ENCODE measurements around the gene SFTPA1. TPM values are rescaled to one million over a fixed set of nuclear protein-coding genes. Genes with fewer than 3 reads are reported as not detected.

Gene SFTPA1
- total and polyA plus RNA-seq, 2 experiments from 2014 or later, result not detected

- TF ChIP-seq REST (IDR thresholded peaks at IDR 0.05; ENCODE audit: unreplicated experiment) (no peak), ETS1 (IDR thresholded peaks at IDR 0.05) (no peak), POLR2AphosphoS5 (IDR thresholded peaks at IDR 0.05; ENCODE audit: low read depth) (no peak), STAT1 (IDR thresholded peaks at IDR 0.05; ENCODE audit: unreplicated experiment) (no peak), NANOG (IDR thresholded peaks at IDR 0.05; ENCODE audit: borderline replicate concordance) (no peak), ZNF114 (CRISPR knock-in tag; IDR thresholded peaks at IDR 0.05) (no peak), JUNB (IDR thresholded peaks at IDR 0.05; ENCODE audit: unreplicated experiment) (no peak), EZH2phosphoT487 (IDR thresholded peaks at IDR 0.05; ENCODE audit: unreplicated experiment) (no peak)
- TF ChIP-seq, protein P1, sequence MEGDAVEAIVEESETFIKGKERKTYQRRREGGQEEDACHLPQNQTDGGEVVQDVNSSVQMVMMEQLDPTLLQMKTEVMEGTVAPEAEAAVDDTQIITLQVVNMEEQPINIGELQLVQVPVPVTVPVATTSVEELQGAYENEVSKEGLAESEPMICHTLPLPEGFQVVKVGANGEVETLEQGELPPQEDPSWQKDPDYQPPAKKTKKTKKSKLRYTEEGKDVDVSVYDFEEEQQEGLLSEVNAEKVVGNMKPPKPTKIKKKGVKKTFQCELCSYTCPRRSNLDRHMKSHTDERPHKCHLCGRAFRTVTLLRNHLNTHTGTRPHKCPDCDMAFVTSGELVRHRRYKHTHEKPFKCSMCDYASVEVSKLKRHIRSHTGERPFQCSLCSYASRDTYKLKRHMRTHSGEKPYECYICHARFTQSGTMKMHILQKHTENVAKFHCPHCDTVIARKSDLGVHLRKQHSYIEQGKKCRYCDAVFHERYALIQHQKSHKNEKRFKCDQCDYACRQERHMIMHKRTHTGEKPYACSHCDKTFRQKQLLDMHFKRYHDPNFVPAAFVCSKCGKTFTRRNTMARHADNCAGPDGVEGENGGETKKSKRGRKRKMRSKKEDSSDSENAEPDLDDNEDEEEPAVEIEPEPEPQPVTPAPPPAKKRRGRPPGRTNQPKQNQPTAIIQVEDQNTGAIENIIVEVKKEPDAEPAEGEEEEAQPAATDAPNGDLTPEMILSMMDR (conservative IDR thresholded peaks at IDR 0.05; ENCODE audit: low read depth in 2 of 2), result no peak
Measured at GRCh38 chr10:79615577-79615976, 4.8 kb downstream of the SFTPA1 start (continued).

- H3K27me3 ChIP-seq (ENCODE audit: insufficient read depth), result no peaks in the 10 kb centered on the region
- no peak overlapping the region for H3K27ac Mint-ChIP-seq
- no peak overlapping the region for H3K4me3 ChIP-seq
- H3K36me3 Mint-ChIP-seq (ENCODE audit: low read depth), result no peaks in the 10 kb centered on the region
- ATAC-seq (no peak), DNase-seq (ENCODE audit: low spot score) (no peak)
- H3K4me3 Mint-ChIP-seq, result no peak overlapping the region
- H3K27me3 Mint-ChIP-seq (ENCODE audit: insufficient read depth, low read depth, poor library complexity), result peaks cover 4% of the 10 kb centered on the region
- no peaks in the 10 kb centered on the region for H3K36me3 ChIP-seq (ENCODE audit: insufficient read depth)
- no peaks in the 10 kb centered on the region for H4K20me1 ChIP-seq (replicated peaks; ENCODE audit: insufficient read depth)
- H3K4me1 Mint-ChIP-seq, result peaks cover 9% of the 10 kb centered on the region
- H3K79me2 ChIP-seq (replicated peaks; ENCODE audit: insufficient read depth), result no peaks in the 10 kb centered on the region
- no peaks in the 10 kb centered on the region for H3F3A ChIP-seq (replicated peaks; ENCODE audit: low read depth)
- H2AFZ ChIP-seq, result no peak overlapping the region
- H3K4me2 ChIP-seq, result no peak overlapping the region
- H3K9me2 ChIP-seq (ENCODE audit: insufficient read depth), result no peaks in the 10 kb centered on the region
- no peak overlapping the region for H3K27ac ChIP-seq (ENCODE audit: low read depth)
- no peaks in the 10 kb centered on the region for H3K4me1 ChIP-seq (ENCODE audit: insufficient read depth)
- no peaks in the 10 kb centered on the region; the same call in 2 of the 3 replicates for H3K9me3 Mint-ChIP-seq
- TF ChIP-seq, protein P2, sequence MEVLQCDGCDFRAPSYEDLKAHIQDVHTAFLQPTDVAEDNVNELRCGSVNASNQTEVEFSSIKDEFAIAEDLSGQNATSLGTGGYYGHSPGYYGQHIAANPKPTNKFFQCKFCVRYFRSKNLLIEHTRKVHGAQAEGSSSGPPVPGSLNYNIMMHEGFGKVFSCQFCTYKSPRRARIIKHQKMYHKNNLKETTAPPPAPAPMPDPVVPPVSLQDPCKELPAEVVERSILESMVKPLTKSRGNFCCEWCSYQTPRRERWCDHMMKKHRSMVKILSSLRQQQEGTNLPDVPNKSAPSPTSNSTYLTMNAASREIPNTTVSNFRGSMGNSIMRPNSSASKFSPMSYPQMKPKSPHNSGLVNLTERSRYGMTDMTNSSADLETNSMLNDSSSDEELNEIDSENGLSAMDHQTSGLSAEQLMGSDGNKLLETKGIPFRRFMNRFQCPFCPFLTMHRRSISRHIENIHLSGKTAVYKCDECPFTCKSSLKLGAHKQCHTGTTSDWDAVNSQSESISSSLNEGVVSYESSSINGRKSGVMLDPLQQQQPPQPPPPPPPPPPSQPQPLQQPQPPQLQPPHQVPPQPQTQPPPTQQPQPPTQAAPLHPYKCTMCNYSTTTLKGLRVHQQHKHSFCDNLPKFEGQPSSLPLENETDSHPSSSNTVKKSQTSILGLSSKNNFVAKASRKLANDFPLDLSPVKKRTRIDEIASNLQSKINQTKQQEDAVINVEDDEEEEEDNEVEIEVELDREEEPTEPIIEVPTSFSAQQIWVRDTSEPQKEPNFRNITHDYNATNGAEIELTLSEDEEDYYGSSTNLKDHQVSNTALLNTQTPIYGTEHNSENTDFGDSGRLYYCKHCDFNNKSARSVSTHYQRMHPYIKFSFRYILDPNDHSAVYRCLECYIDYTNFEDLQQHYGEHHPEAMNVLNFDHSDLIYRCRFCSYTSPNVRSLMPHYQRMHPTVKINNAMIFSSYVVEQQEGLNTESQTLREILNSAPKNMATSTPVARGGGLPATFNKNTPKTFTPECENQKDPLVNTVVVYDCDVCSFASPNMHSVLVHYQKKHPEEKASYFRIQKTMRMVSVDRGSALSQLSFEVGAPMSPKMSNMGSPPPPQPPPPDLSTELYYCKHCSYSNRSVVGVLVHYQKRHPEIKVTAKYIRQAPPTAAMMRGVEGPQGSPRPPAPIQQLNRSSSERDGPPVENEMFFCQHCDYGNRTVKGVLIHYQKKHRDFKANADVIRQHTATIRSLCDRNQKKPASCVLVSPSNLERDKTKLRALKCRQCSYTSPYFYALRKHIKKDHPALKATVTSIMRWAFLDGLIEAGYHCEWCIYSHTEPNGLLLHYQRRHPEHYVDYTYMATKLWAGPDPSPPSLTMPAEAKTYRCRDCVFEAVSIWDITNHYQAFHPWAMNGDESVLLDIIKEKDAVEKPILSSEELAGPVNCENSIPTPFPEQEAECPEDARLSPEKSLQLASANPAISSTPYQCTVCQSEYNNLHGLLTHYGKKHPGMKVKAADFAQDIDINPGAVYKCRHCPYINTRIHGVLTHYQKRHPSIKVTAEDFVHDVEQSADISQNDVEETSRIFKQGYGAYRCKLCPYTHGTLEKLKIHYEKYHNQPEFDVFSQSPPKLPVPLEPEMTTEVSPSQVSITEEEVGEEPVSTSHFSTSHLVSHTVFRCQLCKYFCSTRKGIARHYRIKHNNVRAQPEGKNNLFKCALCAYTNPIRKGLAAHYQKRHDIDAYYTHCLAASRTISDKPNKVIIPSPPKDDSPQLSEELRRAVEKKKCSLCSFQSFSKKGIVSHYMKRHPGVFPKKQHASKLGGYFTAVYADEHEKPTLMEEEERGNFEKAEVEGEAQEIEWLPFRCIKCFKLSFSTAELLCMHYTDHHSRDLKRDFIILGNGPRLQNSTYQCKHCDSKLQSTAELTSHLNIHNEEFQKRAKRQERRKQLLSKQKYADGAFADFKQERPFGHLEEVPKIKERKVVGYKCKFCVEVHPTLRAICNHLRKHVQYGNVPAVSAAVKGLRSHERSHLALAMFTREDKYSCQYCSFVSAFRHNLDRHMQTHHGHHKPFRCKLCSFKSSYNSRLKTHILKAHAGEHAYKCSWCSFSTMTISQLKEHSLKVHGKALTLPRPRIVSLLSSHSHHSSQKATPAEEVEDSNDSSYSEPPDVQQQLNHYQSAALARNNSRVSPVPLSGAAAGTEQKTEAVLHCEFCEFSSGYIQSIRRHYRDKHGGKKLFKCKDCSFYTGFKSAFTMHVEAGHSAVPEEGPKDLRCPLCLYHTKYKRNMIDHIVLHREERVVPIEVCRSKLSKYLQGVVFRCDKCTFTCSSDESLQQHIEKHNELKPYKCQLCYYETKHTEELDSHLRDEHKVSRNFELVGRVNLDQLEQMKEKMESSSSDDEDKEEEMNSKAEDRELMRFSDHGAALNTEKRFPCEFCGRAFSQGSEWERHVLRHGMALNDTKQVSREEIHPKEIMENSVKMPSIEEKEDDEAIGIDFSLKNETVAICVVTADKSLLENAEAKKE (CRISPR knock-in tag; IDR thresholded peaks at IDR 0.05), result no peak
- TF ChIP-seq POLR2AphosphoS5 (IDR thresholded peaks at IDR 0.05; ENCODE audit: low read depth) (no peak), EZH2phosphoT487 (IDR thresholded peaks at IDR 0.05; ENCODE audit: unreplicated experiment) (no peak), CREB1 (CRISPR knock-in tag; IDR thresholded peaks at IDR 0.05; ENCODE audit: low read depth) (no peak), ETS1 (IDR thresholded peaks at IDR 0.05) (no peak)
Measured at GRCh38 chr10:79616164-79616563, 5.4 kb downstream of the SFTPA1 start.

All from GM23338 (cell line).